ENCODE results near the gene TSC22D2. TPM values are rescaled to one million over a fixed set of nuclear protein-coding genes. Genes with fewer than 3 reads are reported as not detected.

Gene TSC22D2
- total RNA-seq, 4 donors from 2014 or later, result 19.0 to 35.2 (median 22.2) TPM

DNA sequence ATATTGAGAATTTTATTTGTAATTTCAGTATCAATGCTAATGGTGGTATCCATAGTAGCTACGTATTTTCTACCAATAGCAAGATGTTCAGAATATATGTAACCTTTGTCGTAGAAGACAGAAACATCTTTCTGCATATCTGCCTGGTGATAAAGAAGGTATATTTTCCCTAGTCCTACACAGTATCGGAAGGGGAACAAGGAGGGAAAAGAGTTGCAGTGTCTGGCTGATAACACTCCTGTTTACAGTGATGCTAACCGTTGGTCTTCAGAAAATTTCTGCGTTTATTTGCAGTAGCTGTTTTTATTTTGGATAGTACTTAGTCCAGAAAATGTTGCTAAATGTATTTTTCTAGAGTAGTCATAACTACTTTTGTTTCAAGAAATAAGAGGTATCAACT, 25.2 kb downstream of the TSC22D2 start:
- Histone ChIP-seq H3K4me1 (no peaks in the 10 kb centered on the region), H3K36me3 (no peaks in the 10 kb centered on the region), H3K27me3 (no peaks in the 10 kb centered on the region), H3K27ac (no peak overlapping the region), H3K9me3 (no peaks in the 10 kb centered on the region), H3K4me3 (no peak overlapping the region)
- no peak for DNase-seq
- TF ChIP-seq, protein P1, sequence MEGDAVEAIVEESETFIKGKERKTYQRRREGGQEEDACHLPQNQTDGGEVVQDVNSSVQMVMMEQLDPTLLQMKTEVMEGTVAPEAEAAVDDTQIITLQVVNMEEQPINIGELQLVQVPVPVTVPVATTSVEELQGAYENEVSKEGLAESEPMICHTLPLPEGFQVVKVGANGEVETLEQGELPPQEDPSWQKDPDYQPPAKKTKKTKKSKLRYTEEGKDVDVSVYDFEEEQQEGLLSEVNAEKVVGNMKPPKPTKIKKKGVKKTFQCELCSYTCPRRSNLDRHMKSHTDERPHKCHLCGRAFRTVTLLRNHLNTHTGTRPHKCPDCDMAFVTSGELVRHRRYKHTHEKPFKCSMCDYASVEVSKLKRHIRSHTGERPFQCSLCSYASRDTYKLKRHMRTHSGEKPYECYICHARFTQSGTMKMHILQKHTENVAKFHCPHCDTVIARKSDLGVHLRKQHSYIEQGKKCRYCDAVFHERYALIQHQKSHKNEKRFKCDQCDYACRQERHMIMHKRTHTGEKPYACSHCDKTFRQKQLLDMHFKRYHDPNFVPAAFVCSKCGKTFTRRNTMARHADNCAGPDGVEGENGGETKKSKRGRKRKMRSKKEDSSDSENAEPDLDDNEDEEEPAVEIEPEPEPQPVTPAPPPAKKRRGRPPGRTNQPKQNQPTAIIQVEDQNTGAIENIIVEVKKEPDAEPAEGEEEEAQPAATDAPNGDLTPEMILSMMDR (IDR thresholded peaks at IDR 0.05), result no peak
- TF ChIP-seq POLR2A (IDR thresholded peaks at IDR 0.05), result no peak

- Histone ChIP-seq H3K27me3 (no peaks in the 10 kb centered on the region), H3K4me1 (no peaks in the 10 kb centered on the region), H3K27ac (no peak overlapping the region), H3K36me3 (no peaks in the 10 kb centered on the region), H3K4me3 (no peak overlapping the region), H3K9me3 (no peaks in the 10 kb centered on the region)
- TF ChIP-seq, protein P1 (IDR thresholded peaks at IDR 0.05), result no peak
- no peak for TF ChIP-seq POLR2A (IDR thresholded peaks at IDR 0.05)
- no peak for DNase-seq
These were observed 26.1 kb downstream of the TSC22D2 start for GRCh38 chr3:150434234-150434633.

DNA sequence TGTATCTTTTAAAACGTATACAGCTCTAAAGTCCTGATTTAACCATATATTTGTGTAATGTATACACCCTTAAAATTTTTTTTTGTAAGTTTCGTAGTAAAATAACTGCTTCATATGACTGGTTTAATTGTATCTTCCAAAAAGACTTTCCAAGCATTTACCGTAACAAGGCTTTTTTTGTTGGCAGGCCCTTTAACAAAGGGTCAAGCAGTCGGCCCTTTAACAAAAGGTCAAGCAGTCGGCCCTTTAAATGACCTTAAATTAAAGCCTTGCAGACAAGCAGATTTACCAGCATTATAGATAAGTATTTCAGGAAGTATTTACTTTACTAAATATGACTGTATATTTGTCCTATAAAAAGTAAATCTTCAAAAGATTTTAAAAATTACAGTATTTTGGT, 28.1 kb downstream of the TSC22D2 start:
- Histone ChIP-seq H3K4me1 (no peaks in the 10 kb centered on the region), H3K27me3 (no peaks in the 10 kb centered on the region), H3K27ac (no peak overlapping the region), H3K36me3 (no peaks in the 10 kb centered on the region), H3K9me3 (no peaks in the 10 kb centered on the region), H3K4me3 (no peak overlapping the region)
- no peak for DNase-seq
- TF ChIP-seq POLR2A (IDR thresholded peaks at IDR 0.05), result no peak
- TF ChIP-seq, protein P1 (IDR thresholded peaks at IDR 0.05), result no peak

DNA sequence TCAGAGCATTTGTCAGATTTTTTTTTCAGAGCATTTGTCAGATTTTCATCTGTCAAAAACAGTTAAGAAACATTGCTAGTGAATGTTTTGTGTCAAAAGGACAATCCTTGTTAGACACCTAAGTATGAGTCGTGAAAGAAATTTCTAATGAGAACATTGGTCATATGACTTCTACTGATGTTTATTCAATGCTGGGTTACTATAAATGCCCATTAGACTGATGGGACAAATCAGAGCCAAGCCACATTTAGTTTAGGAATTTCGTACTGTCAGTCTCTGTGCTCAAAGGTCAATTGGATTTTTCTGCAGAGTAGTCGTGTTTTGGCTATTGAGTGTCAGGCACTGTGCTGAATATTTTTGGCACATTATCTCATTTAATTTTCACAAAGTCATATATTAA, 31.6 kb downstream of the TSC22D2 start:
- no peak for DNase-seq
- Histone ChIP-seq H3K27ac (no peak overlapping the region), H3K9me3 (no peaks in the 10 kb centered on the region), H3K27me3 (no peaks in the 10 kb centered on the region), H3K4me3 (no peak overlapping the region), H3K36me3 (no peaks in the 10 kb centered on the region), H3K4me1 (no peaks in the 10 kb centered on the region)
- TF ChIP-seq, protein P1 (IDR thresholded peaks at IDR 0.05), result no peak
- TF ChIP-seq POLR2A (IDR thresholded peaks at IDR 0.05), result no peak

DNA sequence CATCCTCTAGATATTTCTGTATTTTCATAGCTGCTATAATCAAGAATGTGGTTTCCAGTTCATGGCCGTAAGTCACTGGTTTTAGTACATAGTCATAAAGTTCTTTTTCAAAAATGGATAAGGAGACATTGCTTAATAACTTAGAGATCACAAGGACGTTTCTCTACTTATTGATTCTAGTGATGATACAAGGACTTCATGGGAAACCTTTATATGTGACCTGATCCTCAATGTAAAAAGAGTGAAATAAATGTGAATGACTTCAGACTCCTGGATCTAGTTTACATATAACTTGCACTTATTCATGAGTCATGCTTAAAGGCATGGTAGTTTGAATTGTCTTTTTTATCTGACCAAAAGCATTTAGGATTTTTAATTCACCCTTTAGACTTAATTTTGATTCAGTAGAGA, 35.2 kb downstream of the TSC22D2 start:
- Histone ChIP-seq H3K36me3 (no peaks in the 10 kb centered on the region), H3K27me3 (no peaks in the 10 kb centered on the region), H3K9me3 (no peaks in the 10 kb centered on the region), H3K27ac (no peak overlapping the region), H3K4me1 (no peaks in the 10 kb centered on the region), H3K4me3 (no peak overlapping the region)
- no peak for DNase-seq
- no peak for TF ChIP-seq POLR2A (IDR thresholded peaks at IDR 0.05)
- TF ChIP-seq, protein P1 (IDR thresholded peaks at IDR 0.05), result no peak

DNA sequence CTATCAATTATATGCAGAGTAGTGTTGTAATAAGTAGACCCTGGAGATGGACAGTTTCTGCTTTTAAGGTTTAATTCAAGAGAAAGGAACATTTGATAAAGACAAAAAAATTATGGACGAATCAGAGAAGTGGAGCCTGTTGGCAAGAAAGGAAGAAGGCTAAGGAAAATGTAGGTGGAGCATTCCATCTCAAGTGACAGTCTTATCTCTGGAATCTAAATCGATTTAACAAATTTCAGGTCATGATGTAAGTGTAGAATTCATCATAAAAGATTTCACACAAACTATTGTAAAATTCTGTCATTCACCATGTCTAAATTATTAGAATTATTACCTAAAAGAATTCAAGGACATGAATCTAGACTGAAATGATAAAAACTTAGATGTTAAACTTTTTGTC, 36.3 kb downstream of the TSC22D2 start:
- no peak overlapping the region for H3K4me3 ChIP-seq
- DNase-seq, result no peak
- no peaks in the 10 kb centered on the region for H3K36me3 ChIP-seq
- H3K27me3 ChIP-seq, result no peaks in the 10 kb centered on the region
- H3K27ac ChIP-seq, result no peak overlapping the region
- H3K4me1 ChIP-seq, result no peaks in the 10 kb centered on the region
- no peak for TF ChIP-seq POLR2A (IDR thresholded peaks at IDR 0.05)
- TF ChIP-seq, protein P1 (IDR thresholded peaks at IDR 0.05), result no peak
- no peaks in the 10 kb centered on the region for H3K9me3 ChIP-seq
